CD4-positive, alpha-beta T cell treated with Interleukin-6 for 4 hours (primary cell): ENCODE data around the gene ZNF804B.

Experiments used
- DNase-seq: peaks from one replicate; pipeline ENCODE4 v3.0.0-alpha.2; 2020; ENCODE audit warnings: mixed read lengths

ZNF804B gene

DNA sequence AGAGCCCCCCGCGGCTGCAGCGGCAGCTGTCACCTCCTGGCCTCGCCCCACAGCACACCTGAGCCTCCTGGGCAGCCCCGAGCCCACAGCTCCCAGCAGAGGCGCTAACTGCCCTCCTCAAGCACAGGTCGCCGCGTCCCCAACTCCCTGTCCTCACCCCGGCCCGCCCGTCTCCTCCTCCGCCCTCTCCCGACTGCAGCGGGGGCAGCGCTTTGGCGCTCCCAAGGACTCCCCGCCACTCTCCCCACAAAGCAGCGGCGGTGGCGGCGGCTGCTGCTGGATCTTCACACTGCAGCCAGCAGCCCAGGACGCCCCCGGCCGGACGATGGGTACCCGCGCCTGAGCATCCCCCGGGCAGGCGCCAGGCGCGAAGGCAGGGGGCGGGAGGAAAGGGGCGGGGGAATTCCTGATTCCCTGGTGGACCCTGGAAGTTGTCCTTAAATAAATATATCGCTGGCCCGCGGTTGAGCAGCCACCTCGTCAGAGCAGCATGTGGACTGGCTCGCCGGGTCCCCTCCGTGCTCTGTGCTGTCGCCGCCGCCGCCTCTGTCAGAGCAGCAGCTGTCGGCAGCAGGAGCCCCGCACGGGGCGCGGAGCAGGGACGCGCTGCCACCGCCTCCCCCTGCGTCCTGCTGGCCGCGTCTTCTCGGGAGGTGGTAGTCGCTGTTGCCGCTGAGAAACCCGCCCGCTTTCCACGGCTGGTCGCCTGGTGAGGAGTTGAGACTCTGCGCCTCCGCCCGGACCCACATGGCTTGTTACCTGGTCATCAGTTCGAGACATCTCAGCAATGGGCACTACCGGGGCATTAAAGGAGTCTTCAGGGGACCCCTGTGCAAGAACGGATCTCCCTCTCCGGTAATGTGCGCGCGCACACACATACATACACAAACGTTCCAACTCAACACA is at the start of gene ZNF804B:
Gene ZNF804B (plus strand): TSS at position 471 of the 906 bp plus-strand sequence. CDS start 277 bp downstream, at position 748.
- no peak for DNase-seq

GRCh38 chr7:88735920-88736319 is 23.6 kb upstream of the ZNF804B start:
- no peak for DNase-seq

DNA sequence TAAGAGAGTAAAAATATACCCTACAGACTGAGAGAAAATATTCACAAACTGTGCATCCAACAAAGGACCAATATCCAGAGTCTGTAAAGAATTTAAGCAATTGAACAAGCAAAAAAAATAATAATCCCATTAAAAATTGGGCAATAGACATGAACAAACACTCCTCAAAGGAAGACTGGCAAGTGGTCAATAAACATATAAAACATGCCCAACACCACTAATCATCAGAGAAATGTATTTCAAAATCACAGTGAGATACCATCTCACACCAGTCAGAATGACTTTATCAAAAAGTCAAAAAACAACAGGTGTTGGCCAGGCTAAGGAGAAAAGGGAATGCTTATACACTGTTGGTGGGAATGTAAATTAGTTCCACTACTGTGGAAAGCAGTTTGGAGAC is 21.9 kb upstream of the ZNF804B start:
- no peak for DNase-seq

DNA sequence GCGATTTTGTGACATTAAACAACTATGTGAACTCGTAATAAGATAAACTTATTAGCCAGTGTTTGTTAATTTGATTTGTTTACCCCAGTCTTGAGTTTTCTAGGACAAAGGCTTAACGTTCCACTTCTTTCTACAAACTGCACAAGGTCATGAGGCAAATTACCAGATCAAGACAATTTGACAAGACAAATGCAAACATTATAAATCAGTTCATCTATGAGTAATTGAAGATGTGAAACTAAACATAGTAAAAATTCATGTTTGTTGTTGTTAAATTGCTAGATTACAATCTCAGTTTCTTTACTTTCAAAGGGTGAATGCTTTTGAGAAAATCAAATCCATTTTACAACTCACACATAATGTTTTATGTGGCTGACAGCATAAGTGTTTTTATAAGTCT is 13.4 kb upstream of the ZNF804B start:
- DNase-seq, result no peak

DNA sequence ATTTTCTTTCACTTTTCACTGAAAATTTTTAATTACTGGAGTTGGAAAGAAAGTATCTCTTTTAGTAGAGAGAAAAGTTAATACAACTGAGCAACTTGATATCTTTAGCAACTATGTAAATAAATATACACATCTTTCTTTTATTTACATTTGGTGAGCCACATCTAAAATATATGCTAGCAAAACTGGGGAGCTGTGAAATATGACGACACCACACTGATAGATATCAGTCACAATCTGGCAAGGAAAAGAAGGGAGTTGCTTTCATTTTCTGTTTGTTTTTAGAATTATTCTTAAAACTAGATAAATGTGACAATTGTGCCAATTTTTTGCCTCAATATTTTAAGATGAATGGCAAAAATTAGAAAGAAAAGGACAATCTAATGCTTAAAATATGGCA is 2.7 kb upstream of the ZNF804B start:
- no peak for DNase-seq

- DNase-seq, result no peak
Observed at GRCh38 chr7:88757371-88757770, 2.1 kb upstream of the ZNF804B start.

GRCh38 chr7:88758381-88759229 is 895 bp upstream of the ZNF804B start:
- no peak for DNase-seq

- DNase-seq, result no peak
Observed at GRCh38 chr7:88760136-88760515, 626 bp downstream of the ZNF804B start.

DNA sequence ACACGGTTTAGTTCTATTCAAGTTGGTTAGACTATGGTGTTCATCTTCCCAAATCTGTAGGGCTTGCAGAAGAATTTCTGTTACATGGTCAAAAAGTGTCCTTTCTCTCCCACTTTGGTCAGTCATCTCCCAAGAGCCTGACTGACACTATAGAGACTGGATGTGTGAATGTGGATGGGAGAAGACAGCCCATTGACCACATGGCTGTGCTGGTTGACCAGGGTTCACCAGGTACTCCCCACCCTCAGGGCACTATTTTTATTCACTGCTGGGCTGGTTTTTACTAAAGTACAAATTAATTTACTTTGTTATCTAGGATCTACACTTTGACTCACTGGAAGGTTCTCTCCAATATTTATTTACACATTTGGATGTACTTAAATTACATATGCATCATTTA is 2.3 kb downstream of the ZNF804B start:
- DNase-seq, result no peak

DNA sequence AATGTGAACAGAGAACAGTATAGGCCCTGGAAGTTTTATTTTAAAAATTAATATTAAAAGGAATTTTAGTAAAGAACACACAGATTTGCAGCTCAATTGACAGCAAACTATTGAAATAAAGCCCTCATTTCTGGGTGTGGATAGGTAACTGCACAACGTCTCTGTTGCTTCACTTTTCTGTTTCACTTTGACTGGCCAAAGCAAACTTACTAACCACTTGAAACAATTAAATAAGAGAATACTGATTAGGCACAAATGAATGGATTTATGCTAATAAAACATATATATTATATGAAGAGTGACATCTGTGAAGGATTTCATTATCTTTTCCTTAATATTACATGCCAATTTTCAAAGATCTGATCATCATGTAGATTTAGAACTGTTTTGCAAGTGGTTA is 11.9 kb downstream of the ZNF804B start:
- no peak for DNase-seq

DNA sequence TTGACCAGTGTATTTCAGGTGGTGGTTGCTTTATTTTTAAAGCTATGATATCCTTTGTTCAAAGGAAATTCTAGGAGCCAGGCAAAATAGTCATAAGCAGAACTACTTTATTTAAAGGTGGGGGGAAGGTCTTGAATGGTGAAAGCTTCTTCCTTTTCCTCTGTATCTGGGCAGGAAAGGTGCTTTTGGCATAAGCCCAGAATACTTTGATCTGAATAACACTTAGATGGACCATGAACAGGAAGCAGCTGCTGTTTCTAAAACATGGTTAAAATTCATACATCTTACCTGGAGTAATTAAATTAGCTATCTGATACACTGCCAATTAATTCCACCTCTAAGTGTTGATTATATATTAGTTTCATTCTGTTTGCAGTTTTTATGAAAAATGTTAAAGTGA is 13.3 kb downstream of the ZNF804B start:
- no peak for DNase-seq

- no peak for DNase-seq
Observed at GRCh38 chr7:88775838-88776237, 16.3 kb downstream of the ZNF804B start.

DNA sequence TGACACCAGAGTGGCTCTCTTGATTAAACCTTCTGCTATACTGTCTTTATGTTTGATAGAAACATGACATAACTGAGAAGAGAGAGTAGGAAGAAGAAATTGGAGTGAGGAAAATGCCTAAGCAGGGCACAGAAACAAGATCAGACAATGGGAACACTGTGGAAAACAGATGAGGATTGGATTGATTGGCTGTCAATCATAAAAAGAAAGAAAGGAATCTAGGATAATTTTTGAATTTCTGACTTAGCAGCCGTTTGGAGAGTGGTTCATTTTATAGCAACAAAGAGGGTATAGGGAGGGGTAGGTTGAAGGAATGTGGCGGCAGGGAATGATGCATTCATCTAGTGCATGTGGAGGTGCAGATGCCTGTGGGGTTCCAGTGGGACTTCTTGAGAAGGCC is 28.3 kb downstream of the ZNF804B start:
- no peak for DNase-seq

DNA sequence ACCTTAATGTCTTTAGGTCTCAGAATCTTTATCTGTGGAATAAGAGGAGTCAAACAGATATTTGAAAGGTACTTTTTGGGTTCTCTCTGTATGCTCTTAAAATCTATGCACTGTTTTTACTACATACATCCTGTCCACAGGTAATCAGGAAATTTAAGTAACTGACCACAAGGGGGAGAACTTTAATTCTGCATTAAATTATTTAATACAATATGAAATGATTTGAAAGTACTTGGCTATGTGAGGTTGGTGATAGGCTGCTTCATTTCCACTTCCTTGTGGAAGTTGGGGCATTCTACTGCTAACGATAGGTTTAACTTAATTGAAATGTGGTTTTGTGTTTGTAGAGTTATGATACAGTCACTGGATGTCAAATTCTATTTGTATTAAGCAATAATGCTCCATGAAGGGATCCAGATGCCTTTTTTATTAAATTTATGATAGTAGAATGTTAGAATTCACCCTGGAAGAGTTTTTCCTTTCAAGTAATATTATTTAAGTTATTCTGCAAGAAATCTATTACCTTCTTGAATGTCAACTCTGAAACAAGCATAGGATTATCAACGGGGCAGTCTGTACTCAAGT is 30.1 kb downstream of the ZNF804B start:
- DNase-seq, result no peak

- DNase-seq, result no peak
Observed at GRCh38 chr7:88791891-88792290, 32.4 kb downstream of the ZNF804B start.

DNA sequence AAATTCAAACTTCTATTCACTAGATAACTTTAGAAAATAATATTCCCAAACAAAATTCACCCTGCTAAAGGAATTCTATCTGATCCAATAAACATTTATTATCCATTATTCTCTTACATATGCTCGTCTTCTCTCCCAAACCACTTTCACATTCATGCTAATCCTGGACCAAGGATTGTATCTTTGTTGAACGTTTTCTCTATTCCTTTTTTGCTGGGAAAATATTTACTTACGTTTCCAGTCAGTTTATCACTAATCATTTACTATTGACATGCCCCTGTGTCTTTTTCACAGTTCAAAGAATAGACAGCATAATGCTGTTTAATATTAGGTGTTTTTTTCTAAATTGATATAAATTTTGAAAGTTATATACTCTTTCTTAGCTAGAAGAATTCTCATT is 32.9 kb downstream of the ZNF804B start:
- DNase-seq, result no peak

DNA sequence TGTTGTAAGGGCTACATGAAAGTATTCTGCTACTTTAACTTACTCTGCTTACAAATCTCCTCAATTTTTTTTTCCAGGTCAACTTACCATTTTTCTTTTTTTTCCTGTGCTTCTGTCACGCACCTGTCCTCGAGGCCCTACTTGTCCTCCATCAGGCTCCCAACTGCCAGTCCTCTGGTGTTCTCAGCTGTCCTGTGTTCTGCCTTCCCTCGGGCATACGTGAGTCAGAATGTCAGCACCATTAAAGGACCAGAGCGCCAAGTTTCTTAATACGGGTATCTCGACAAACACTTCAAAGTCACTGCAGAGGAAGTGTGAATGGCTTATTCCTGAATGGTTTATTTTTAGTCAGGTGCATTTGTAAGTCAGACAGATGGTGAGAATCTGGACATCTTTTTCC is 36.1 kb downstream of the ZNF804B start, which contains the start of gene TEX47:
Gene TEX47 (minus strand): TSS at position 185 of the 400 bp plus-strand sequence. CDS start 795 bp downstream, outside the sequence.
- no peak for DNase-seq

DNA sequence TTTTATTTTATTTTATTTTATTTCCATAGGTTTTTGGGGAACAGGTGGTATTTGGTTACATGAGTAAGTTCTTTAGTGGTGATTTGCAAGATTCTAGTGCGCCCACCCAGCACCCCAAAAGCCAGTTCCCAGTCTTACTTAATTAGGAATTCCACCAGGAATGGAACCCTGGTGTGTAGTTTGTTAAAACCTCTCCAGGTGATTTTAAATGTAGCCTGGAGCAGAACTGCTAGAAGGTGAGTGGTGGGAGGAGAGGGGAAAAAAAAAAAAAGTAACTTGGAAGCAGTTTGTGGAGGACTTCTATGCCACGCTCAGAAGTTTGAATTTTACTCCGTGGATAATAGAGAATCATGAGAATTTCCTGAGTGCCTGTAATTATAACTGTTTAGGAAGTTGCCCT is 41.5 kb downstream of the ZNF804B start:
- no peak for DNase-seq

- DNase-seq, result no peak
Observed at GRCh38 chr7:88806280-88807037, 47.0 kb downstream of the ZNF804B start.

- no peak for DNase-seq
Observed at GRCh38 chr7:88818552-88818951, 59.1 kb downstream of the ZNF804B start.

DNA sequence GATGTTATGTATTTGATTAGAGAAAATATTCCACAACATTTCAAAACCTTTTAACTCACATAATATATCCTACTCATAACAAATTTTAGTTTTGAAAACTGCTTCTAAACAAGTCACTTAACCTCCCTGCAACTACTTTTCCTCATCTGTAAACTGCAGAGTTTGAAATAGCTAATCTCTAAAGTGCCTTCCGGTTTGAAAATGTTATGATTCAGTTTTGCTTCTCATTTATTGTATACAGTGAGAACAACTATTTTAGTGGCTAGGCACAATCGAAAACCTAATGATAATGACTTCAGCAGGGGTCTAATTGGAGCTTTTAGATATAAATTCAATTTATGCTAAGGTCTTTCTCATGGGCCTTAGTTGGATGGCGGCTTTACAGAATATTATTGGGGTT is 66.7 kb downstream of the ZNF804B start:
- DNase-seq, result no peak

GRCh38 chr7:88835147-88835728 is 75.7 kb downstream of the ZNF804B start:
- no peak for DNase-seq
